KG1 (cell line): ENCODE measurements around the gene EPAS1.
A peak's percentile ranks its signal among the peaks of the same experiment; 100 is the strongest.

Experiments used
- DNase-seq: peaks from one replicate; lab custom pipeline; 2025; lab: John Stamatoyannopoulos, UW

Gene EPAS1

GRCh38 chr2:46323730-46324129 is 26.5 kb downstream of the EPAS1 start:
- DNase-seq, result no peak

GRCh38 chr2:46325182-46325928 is 28.1 kb downstream of the EPAS1 start:
- no peak for DNase-seq

- no peak for DNase-seq
Observed at GRCh38 chr2:46326231-46326980, 29.2 kb downstream of the EPAS1 start.

- DNase-seq, result no peak
Observed at GRCh38 chr2:46327627-46328026, 30.4 kb downstream of the EPAS1 start.

- peak; percentile 35 for DNase-seq
Observed at GRCh38 chr2:46328291-46328690, 31.1 kb downstream of the EPAS1 start.

GRCh38 chr2:46328829-46329228 is 31.6 kb downstream of the EPAS1 start:
- DNase-seq, result no peak

- no peak for DNase-seq
Observed at GRCh38 chr2:46329340-46329739, 32.1 kb downstream of the EPAS1 start.

- no peak for DNase-seq
Observed at GRCh38 chr2:46329803-46330775, 32.9 kb downstream of the EPAS1 start.

GRCh38 chr2:46331109-46331766 is 34.0 kb downstream of the EPAS1 start:
- DNase-seq, result no peak

- DNase-seq, result no peak
Observed at GRCh38 chr2:46332686-46333281, 35.6 kb downstream of the EPAS1 start.

GRCh38 chr2:46333912-46334311 is 36.7 kb downstream of the EPAS1 start:
- no peak for DNase-seq

GRCh38 chr2:46334389-46335271 is 37.4 kb downstream of the EPAS1 start:
- no peak for DNase-seq

- DNase-seq, result no peak
Observed at GRCh38 chr2:46335391-46336282, 38.4 kb downstream of the EPAS1 start.

- no peak for DNase-seq
Observed at GRCh38 chr2:46336283-46336959, 39.2 kb downstream of the EPAS1 start.

GRCh38 chr2:46337208-46337994 is 40.2 kb downstream of the EPAS1 start:
- DNase-seq, result no peak

GRCh38 chr2:46338674-46339073 is 41.5 kb downstream of the EPAS1 start:
- no peak for DNase-seq

GRCh38 chr2:46339200-46339599 is 42.0 kb downstream of the EPAS1 start:
- DNase-seq, result no peak
